GM12873 (cell line): ENCODE results near the gene PXDC1.

Source experiments
- CTCF ChIP-seq: IDR thresholded peaks from 2 replicates; pipeline ENCODE4 v1.5.1; 2012; ENCODE audit warnings: low read depth, mild to moderate bottlenecking, moderate library complexity, low read length, control low read depth; ENCODE audit not compliant: insufficient read depth; ENCODE audit errors: missing control alignments

The PXDC1 gene

GRCh38 chr6:3762852-3763251 is 11.3 kb upstream of the PXDC1 start:
- TF ChIP-seq CTCF: no peak

DNA sequence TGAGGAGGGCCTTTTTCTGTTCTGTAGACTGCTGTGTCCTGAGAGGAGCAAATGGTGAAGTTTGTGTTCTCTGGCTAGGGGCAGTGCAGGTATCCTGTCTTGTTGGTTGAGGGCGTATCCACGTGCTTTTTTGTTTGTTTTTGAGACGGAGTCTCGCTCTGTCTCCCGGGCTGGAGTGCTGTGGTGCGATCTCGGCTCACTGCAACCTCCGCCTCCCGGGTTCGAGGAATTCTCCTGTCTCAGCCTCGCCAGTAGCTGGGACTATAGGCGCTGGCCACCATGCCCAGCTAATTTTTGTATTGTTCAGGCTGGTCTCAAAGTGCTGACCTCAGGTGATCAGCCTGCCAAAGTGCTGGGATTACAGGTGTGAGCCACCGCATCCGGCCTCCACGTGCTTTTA is 10.8 kb upstream of the PXDC1 start:
- no peak for TF ChIP-seq CTCF

DNA sequence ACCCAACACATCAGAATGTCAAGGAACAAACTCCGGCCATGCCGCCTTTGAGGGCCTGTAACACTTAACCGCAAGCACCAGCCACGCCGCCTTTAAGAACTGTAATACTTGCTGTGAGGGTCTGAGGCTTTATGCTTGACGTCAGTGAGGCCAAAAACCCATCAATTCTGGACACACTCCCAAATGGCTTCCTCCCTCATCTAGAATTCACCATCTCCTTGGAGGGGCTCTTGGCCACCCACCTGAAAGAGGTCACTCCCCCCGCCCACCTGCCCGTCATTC is 10.4 kb upstream of the PXDC1 start:
- TF ChIP-seq CTCF: no peak

DNA sequence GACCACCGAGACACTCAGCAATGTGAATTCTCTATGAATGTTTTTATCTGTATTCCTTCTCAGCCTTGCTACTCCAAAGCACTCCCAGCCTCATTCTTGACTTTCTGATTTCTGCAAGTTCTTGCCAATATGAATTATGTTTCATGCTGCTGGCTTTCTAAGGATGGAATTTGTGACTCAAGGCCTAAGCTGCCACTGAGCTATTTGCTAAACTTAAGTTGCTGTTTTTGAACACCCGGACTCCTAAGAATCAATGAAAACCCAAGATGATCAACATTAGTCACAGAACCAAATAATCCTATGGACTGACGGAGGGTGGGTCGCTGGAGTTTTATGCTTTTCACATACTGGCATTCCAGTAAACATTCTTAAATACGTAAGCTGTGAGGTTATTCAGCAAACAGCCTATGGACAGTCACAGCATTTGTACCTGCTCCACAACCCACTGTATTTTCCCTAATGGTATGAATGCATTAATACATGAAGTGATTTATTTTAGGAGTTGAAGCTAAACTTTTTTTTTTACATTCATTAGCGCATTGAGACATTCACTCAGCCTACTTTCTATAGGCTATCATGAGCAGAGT is 8.2 kb upstream of the PXDC1 start:
- no peak for TF ChIP-seq CTCF

GRCh38 chr6:3758842-3759144 is 7.3 kb upstream of the PXDC1 start:
- no peak for TF ChIP-seq CTCF

GRCh38 chr6:3757241-3757641 is 5.7 kb upstream of the PXDC1 start:
- no peak for TF ChIP-seq CTCF

DNA sequence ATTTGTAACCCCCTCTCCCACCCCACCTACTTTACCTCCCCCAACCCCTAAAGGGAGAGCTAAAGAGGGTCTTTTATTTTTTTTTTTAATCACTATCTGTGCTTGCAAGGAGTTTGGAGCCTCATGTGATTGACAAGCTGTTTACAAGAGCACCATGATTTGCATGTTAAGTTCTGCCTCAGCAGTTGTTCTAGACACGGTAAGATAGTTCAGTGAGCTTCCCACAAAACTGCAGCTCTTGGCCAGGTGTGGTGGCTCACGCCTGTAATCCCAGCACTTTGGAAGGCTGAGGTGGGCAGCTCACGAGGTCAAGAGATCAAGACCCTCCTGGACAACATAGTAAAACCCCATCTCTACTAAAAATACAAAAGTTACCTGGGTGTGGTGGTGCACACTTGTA is 5.0 kb upstream of the PXDC1 start:
- no peak for TF ChIP-seq CTCF
